Transverse colon (tissue), 4 donors: ENCODE results near the gene DZANK1.

Source experiments
- CTCF ChIP-seq, 5 experiments: fragments of 200-600 bp in 3 of 5; fragments of 450-650 bp in 2 of 5; sonication (generic) in 3 of 5; IDR thresholded peaks; 1 replicate in 2 of 5; 2 replicates in 3 of 5; pipeline ENCODE4 v1.5.1; 2016 to 2017; ENCODE audit warnings: antibody characterized with exemption in 5 of 5, inconsistent platforms in 3 of 5, mild to moderate bottlenecking in 2 of 5, moderate library complexity in 1 of 5
- POLR2AphosphoS5 ChIP-seq, 3 donors: sonication (generic); formaldehyde crosslinking; IDR thresholded peaks; one replicate each; pipeline ENCODE4 v1.6.1; 2016; ENCODE audit warnings: antibody characterized with exemption in 3 of 3

- TF ChIP-seq CTCF (IDR thresholded peaks at IDR 0.05) (no peak), POLR2AphosphoS5 (IDR thresholded peaks at IDR 0.05) (no peak)
Measured at GRCh38 chr20:18431206-18431605, 35.6 kb downstream of the DZANK1 start.
